ENCODE measurements around the gene TFAP2D. TPM values are rescaled to one million over a fixed set of nuclear protein-coding genes. Genes with fewer than 3 reads are reported as not detected.

The TFAP2D gene
- not detected in 2 replicates for total RNA-seq (2013; cell fraction: nucleolus; rRNA removed)
- total RNA-seq (2014; rRNA removed) (not detected in 2 replicates), total RNA-seq (2014; rRNA removed; fragmentation: Illumina TruSeq; extraction: Trizol) (not detected in 2 replicates), total RNA-seq (2021) (not detected in 2 replicates), polyA plus RNA-seq (2011; rRNA removed) (not detected in 2 replicates), polyA plus RNA-seq (2014; fragmentation: Illumina TruSeq; extraction: Trizol) (not detected in 2 replicates), polyA plus RNA-seq (2014; fragmentation: Nextera tagmentation; extraction: Ambion mirVana) (not detected), polyA plus RNA-seq (2014; rRNA removed) (not detected in 2 replicates), polyA plus RNA-seq (2016; fragmentation: Nextera tagmentation; extraction: Ambion mirVana) (not detected), polyA minus RNA-seq (2011; rRNA and poly(A)+ RNA removed) (not detected in 2 replicates), Bru-seq, nascent RNA (not detected), BruChase-seq, experiment 1, labeled RNA remaining after a 6-hour chase (not detected), BruChase-seq, experiment 2, labeled RNA remaining after a 2-hour chase (not detected)
- not detected for polyA plus RNA-seq (2011; ENCODE audit: low read depth)
- not detected in 2 replicates for polyA plus RNA-seq (2011; cell fraction: cytosol; rRNA removed)
- not detected in 2 replicates for polyA plus RNA-seq (2011; cell fraction: nucleus; rRNA removed)
- not detected in 2 replicates for polyA plus RNA-seq (2012)
- not detected in 2 replicates for polyA minus RNA-seq (2011; cell fraction: cytosol; rRNA and poly(A)+ RNA removed)
- polyA minus RNA-seq (2011; cell fraction: nucleus; rRNA and poly(A)+ RNA removed) = not detected in 2 replicates
- long read RNA-seq, experiment 1 = 0 reads
- long read RNA-seq, experiment 2, partial matches to known transcripts = 0 of 2 reads
- long read RNA-seq, experiment 2, other reads (novel, unspliced or antisense) = 2 of 2 reads

DNA sequence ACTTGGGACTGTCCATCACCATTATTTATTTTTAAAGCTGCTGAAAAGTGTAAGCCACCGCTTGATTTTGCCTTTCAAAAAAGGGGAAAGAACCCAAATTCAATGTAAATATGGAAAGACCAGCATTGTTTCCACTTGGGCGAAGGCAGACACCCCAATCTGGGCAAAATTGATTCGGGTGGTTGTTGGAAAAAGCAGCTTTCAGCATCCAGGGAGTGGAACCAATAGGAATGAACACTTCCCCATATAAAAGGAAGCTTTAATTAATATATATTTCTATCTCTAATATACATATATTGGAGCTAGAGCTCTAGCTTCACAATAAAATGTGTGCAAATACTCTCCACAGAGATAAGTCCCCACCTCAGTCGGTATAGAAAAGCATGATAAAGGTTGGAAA is at the start of gene TFAP2D:
TFAP2D (plus strand) TSS at position 301 of the 400 bp plus-strand sequence. CDS start 530 bp downstream, outside the sequence.
- Histone ChIP-seq H3K79me2 (ENCODE audit: control insufficient read depth, insufficient read depth, low read length) (no peaks in the 10 kb centered on the region), H3K36me3 (ENCODE audit: control insufficient read depth in 2 of 2, insufficient read depth in 2 of 2, low read length in 1 of 2) (no peaks in the 10 kb centered on the region), H3K9me3 (replicated peaks; ENCODE audit: control insufficient read depth, insufficient read depth, low read length) (no peaks in the 10 kb centered on the region), H3K27me3 (replicated peaks in 1 of 2; ENCODE audit: control insufficient read depth in 2 of 2, insufficient read depth in 2 of 2, low read length in 1 of 2) (peaks cover 2 to 11% of the 10 kb centered on the region in 2 experiments), H4K20me1 (ENCODE audit: control insufficient read depth, insufficient read depth) (no peaks in the 10 kb centered on the region), H3K4me2 (ENCODE audit: control insufficient read depth, insufficient read depth) (no peak within 1 kb of the TSS), H3K27ac (ENCODE audit: control insufficient read depth, insufficient read depth) (no peak within 1 kb of the TSS), H2AFZ (ENCODE audit: control insufficient read depth, low read depth, low read length) (no peak within 1 kb of the TSS), H3K4me1 (ENCODE audit: control insufficient read depth, insufficient read depth, low read length) (no peaks in the 10 kb centered on the region), H3K9ac (ENCODE audit: control insufficient read depth, insufficient read depth, low read length) (no peak within 1 kb of the TSS), H3K4me3 (no peak within 1 kb of the TSS)
- SMC1A ChIA-PET (ENCODE audit: uncharacterized antibody, unreplicated experiment) = no interaction called here
- ATAC-seq (no peak), FAIRE-seq (no peak), DNase-seq (ENCODE audit: low read depth, low spot score) (no peak)
- CTCF ChIA-PET = no interaction called here
- TF ChIP-seq, protein P1, sequence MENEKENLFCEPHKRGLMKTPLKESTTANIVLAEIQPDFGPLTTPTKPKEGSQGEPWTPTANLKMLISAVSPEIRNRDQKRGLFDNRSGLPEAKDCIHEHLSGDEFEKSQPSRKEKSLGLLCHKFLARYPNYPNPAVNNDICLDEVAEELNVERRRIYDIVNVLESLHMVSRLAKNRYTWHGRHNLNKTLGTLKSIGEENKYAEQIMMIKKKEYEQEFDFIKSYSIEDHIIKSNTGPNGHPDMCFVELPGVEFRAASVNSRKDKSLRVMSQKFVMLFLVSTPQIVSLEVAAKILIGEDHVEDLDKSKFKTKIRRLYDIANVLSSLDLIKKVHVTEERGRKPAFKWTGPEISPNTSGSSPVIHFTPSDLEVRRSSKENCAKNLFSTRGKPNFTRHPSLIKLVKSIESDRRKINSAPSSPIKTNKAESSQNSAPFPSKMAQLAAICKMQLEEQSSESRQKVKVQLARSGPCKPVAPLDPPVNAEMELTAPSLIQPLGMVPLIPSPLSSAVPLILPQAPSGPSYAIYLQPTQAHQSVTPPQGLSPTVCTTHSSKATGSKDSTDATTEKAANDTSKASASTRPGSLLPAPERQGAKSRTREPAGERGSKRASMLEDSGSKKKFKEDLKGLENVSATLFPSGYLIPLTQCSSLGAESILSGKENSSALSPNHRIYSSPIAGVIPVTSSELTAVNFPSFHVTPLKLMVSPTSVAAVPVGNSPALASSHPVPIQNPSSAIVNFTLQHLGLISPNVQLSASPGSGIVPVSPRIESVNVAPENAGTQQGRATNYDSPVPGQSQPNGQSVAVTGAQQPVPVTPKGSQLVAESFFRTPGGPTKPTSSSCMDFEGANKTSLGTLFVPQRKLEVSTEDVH (IDR thresholded peaks at IDR 0.05; ENCODE audit: low read depth, partially characterized antibody) = no peak
- in situ Hi-C loops (cut with MboI) (no loop called here), intact Hi-C loops (cut with micrococcal nuclease; ENCODE audit: unreplicated experiment) (no loop called here)
- 10% methylated on average over 4 of the region's 4 CpGs for WGBS (ENCODE audit: insufficient coverage, insufficient replicate concordance, low lambda C conversion rate, missing lambda C conversion rate)
- RAD21 ChIA-PET (ENCODE audit: unreplicated experiment) = no interaction called here
- no TSS peak for BruUV-seq (replicated peaks)
- POLR2A ChIA-PET = no interaction called here

All from GM12878 (cell line).